Esophagus muscularis mucosa (tissue), 4 donors: Measurements from ENCODE around the gene GNAZ. TPM values are rescaled to one million over a fixed set of nuclear protein-coding genes. Genes with fewer than 3 reads are reported as not detected.

Experiments
- DNase-seq: peaks from one replicate; pipeline ENCODE4 v3.0.0-alpha.2; 2017; ENCODE audit errors: extremely low spot score
- H3K27ac ChIP-seq, 4 donors: fragments of 200-600 bp; sonication (generic); replicated peaks in 1 of 4; 1 replicate in 3 of 4; 2 replicates in 1 of 4; pipeline ENCODE4 v1.5.1; 2016 to 2019; ENCODE audit warnings: mild to moderate bottlenecking in 1 of 4
- H3K27me3 ChIP-seq, 4 donors: fragments of 200-600 bp; sonication (generic); one replicate each; pipeline versions ENCODE4 v1.5.1 to v1.6.0; 2016 to 2019
- H3K36me3 ChIP-seq, 4 donors: fragments of 200-600 bp; sonication (generic); one replicate each; pipeline ENCODE4 v1.5.1; 2016 to 2019
- H3K4me1 ChIP-seq, 4 donors: fragments of 200-600 bp; sonication (generic); one replicate each; pipeline ENCODE4 v1.5.1; 2016 to 2019
- H3K4me3 ChIP-seq, 4 donors: fragments of 200-600 bp; sonication (generic); 1 replicate in 2 of 4; 2 replicates in 2 of 4; pipeline ENCODE4 v1.5.1; 2016 to 2019; ENCODE audit warnings: mild to moderate bottlenecking in 4 of 4, moderate library complexity in 1 of 4
- H3K9me3 ChIP-seq, 4 donors: fragments of 200-600 bp; sonication (generic); 1 replicate in 3 of 4; 2 replicates in 1 of 4; pipeline ENCODE4 v1.5.1; 2016 to 2019
- EP300 ChIP-seq: sonication (generic); formaldehyde crosslinking; IDR thresholded peaks from one replicate; pipeline ENCODE4 v1.6.1; 2017; ENCODE audit warnings: antibody characterized with exemption
- POLR2A ChIP-seq: fragments of 450-650 bp; IDR thresholded peaks from one replicate; pipeline ENCODE4 v1.6.1; 2017; ENCODE audit warnings: antibody characterized with exemption, moderate library complexity, mild to moderate bottlenecking, low read depth
- POLR2AphosphoS5 ChIP-seq, 2 donors: sonication (generic); formaldehyde crosslinking; IDR thresholded peaks; one replicate each; pipeline ENCODE4 v1.6.1; 2017; ENCODE audit warnings: antibody characterized with exemption in 2 of 2
- WGBS: methylation state at CpG from one replicate; pipeline ENCODE4 v1.1.5; 2018; 5-methylcytosine and 5-hydroxymethylcytosine counted together
- intact Hi-C: fragments of 100-400 bp; cut with DNase I; formaldehyde crosslinking; loops from one replicate; pipeline ENCODE4 v1.15.1; 2023
- total RNA-seq, 4 donors: library from RNA; depleted of rRNA; stranded (reverse); fragments of >200 nt; gene quantifications; one replicate each; pipeline versions ENCODE4 v1.1.0 to v1.2.1, GENCODE V29; 2016
- TF ChIP-seq, protein P1 (sequence below), 3 experiments: fragments of 200-600 bp in 2 of 3; fragments of 450-650 bp in 1 of 3; sonication (generic) in 2 of 3; IDR thresholded peaks; one replicate each; pipeline ENCODE4 v1.5.1; 2017 to 2019; ENCODE audit warnings: antibody characterized with exemption in 3 of 3, mild to moderate bottlenecking in 2 of 3, moderate library complexity in 1 of 3

The GNAZ gene
- total RNA-seq, 4 donors from 2014 or later: 51.7 to 79.5 (median 64.6) TPM

DNA sequence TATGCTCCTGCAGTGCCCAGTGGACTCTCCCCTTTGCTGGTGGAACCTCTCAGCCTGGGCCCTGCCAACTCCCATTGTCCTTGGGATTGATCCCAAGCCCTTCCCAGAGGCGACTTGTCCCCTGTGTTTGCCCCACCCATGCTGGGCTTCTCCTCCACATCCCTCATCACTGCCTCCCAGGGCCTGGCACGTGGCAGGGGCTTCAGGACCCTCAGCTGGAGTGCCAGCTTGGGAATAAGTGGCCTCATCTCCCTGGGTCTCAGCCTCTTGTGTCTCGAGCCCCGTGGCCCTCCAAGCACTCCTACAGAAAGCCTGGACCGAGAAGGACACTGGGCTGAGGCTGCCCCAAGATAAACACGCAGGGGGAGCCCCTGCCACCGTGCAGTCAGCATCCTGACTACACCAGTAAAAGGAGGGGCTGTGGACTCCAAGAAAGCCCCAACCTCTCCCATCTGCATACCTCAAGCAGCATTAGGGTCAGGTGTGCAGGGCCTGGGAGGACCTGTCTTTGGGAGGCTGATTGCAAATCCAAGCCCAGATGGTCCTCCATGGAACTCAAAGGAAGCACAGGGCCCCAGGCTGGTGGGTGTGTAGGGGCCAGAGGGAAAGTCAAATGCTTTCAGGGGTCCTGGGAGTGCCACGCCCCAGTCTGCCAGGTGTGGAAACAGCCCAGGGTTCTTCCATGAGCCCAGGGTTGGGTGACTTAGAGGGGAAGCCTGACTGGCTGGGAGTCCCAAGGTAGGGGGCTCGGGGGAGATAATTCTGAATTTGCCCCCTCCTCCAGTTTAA lies 9.5 kb upstream of the GNAZ start:
- H3K27ac ChIP-seq: no peak overlapping the region
- peaks cover 0 to 12% (median 2%) of the 10 kb centered on the region in 4 donors for H3K9me3 ChIP-seq
- WGBS: 88% methylated on average over 9 of the region's 9 CpGs
- no peak overlapping the region for H3K4me3 ChIP-seq
- intact Hi-C loops: no loop called here
- H3K4me1 ChIP-seq: no peaks in the 10 kb centered on the region
- H3K36me3 ChIP-seq: no peaks in the 10 kb centered on the region
- no peaks in the 10 kb centered on the region for H3K27me3 ChIP-seq
- DNase-seq: peak; percentile 81
- no peak for TF ChIP-seq POLR2AphosphoS5 (IDR thresholded peaks at IDR 0.05)
- TF ChIP-seq POLR2A: no peak
- TF ChIP-seq, protein P1, sequence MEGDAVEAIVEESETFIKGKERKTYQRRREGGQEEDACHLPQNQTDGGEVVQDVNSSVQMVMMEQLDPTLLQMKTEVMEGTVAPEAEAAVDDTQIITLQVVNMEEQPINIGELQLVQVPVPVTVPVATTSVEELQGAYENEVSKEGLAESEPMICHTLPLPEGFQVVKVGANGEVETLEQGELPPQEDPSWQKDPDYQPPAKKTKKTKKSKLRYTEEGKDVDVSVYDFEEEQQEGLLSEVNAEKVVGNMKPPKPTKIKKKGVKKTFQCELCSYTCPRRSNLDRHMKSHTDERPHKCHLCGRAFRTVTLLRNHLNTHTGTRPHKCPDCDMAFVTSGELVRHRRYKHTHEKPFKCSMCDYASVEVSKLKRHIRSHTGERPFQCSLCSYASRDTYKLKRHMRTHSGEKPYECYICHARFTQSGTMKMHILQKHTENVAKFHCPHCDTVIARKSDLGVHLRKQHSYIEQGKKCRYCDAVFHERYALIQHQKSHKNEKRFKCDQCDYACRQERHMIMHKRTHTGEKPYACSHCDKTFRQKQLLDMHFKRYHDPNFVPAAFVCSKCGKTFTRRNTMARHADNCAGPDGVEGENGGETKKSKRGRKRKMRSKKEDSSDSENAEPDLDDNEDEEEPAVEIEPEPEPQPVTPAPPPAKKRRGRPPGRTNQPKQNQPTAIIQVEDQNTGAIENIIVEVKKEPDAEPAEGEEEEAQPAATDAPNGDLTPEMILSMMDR (IDR thresholded peaks at IDR 0.05): no peak
- TF ChIP-seq EP300: no peak

DNA sequence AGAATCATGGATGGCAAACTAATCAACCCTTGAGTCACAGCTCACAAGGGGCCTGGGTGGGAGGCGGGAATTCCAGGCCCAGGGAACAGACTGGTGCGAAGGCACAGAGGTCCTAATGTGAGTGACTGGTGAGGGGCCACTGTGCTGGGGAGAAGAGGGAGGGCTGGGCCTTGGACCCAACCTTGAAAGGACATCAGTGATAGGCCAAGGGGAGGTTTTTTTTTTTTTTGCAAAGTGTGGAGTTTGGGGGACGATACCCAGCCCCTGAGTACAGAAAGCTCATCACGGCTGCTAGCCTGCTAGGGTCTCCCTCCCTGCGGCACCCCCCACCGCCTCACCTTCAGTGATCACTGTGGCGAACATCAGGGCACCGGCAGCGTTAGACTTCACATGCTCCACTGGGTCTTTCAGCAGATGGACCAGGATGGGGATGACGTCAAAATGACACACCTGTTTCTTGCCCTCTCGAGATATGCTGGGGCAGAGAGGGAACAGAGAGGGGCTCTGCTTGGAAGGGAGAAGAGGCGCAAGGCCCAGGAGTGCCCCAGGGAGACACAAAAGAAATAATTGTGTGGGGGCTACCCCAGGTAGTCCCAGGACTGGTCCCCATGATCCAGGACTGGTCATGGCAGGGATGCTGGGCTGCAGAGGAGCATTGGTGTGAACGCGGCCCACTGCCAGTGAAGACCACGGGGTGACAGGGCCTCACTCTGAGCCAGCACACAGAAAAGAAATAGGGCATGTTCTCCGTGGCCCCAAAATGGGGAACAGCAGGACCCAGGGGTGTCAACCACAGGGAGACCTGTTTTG lies 8.6 kb upstream of the GNAZ start:
- H3K27me3 ChIP-seq: no peaks in the 10 kb centered on the region
- H3K4me1 ChIP-seq: no peaks in the 10 kb centered on the region
- no peak for TF ChIP-seq POLR2AphosphoS5 (IDR thresholded peaks at IDR 0.05)
- no peak for TF ChIP-seq POLR2A
- no peak for TF ChIP-seq EP300
- TF ChIP-seq, protein P1 (IDR thresholded peaks at IDR 0.05): no peak
- peak; percentile 64 for DNase-seq
- H3K36me3 ChIP-seq: no peaks in the 10 kb centered on the region
- intact Hi-C loops: no loop called here
- no peak overlapping the region for H3K27ac ChIP-seq
- H3K9me3 ChIP-seq: peaks cover 0 to 5% (median 0%) of the 10 kb centered on the region in 4 donors
- H3K4me3 ChIP-seq: no peak overlapping the region
- 90% methylated on average over 16 of the region's 16 CpGs for WGBS

DNA sequence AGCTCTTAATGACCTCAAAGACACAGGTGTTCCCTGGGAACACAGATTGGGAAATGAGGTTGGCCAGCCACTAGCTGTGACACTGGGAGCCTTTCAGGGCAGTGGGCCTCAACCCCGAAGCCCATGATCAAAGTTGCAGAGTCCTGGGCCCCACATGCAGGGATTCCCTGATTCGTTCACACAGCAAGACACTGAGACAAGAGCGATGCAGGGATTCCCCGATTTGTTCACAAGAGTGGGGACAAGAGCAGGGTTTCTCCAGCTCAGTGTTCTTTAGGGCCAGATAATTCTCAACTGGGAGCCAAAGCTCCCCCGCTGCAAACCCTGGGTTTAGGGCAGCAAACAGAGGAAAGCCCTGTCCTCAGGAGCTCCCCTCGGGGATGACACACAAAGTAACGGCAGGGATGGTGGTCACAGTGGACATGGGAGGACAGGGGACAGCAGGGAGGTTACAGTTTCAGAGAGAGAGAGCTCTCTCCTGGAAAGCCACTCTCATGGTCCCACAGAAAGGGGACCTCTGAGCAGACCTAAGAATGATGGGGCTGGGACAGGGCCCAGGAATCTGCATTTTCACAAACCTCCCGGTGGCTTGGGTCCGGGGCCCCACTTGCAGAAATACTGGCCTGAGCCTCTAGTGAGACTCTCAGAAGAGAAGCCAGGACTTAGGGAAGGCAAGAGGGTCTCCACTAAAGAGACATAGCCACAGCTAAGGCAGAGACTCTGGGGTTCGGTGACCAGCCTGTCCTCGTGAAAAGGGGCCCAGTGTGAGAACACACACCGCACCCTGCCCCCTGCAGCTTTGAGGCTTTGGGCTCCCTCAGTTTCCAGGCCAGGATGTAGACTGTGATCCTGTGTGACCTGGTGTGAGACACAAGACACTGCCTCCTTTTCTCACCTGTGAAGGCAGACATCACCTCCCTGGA lies 7.4 kb upstream of the GNAZ start:
- 94% methylated on average over 8 of the region's 12 CpGs for WGBS
- Histone ChIP-seq H3K27me3 (no peaks in the 10 kb centered on the region), H3K4me3 (no peak overlapping the region), H3K27ac (no peak overlapping the region), H3K4me1 (peaks cover 0 to 4% (median 0%) of the 10 kb centered on the region in 4 donors), H3K9me3 (no peaks in the 10 kb centered on the region), H3K36me3 (no peaks in the 10 kb centered on the region)
- intact Hi-C loops: no loop called here
- DNase-seq: peak; percentile 84
- TF ChIP-seq, protein P1 (IDR thresholded peaks at IDR 0.05): no peak
- TF ChIP-seq EP300 (no peak), POLR2AphosphoS5 (IDR thresholded peaks at IDR 0.05) (no peak), POLR2A (no peak)

DNA sequence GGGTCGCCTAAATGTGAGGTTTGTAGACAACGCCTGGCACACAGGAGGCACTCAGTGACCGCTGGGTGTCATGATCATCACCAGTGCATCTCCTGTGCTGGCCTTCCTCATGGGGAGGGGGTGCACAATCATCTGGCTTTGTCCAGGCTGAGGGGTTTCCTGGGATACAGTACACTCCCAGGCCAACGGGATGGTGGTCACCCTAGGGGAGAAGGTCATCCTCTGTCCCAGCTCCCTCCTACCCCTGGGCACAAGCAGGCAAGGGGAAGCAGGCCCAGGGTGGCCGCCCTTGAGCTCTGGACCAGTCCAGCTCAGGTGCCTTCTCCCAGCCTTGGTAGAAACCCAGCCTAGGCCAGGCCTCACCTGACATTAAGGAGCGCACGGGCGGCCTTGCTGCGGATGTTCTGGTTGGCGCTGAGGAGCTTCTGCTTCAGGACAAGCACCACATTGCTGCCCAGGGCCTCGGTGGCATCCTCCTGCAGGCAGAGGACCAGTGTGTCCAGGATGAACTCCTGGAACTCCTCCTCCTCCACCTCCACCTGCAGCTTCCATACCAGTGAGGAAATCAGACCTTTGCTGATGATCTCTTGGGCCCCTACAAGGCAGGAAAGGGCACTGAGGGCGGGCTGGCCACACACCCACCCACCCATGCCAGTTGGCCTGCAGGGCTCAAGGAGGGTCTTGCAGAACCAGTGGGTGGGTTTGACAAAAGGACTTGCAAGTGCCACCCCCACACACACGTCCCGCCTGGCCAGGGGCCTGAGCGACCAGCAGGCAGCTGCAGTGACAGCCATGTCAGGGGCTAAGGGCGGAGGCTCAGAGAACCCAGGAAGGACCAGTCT lies 6.6 kb upstream of the GNAZ start:
- intact Hi-C loops: no loop called here
- peaks cover 0 to 8% (median under 1%) of the 10 kb centered on the region in 4 donors for H3K4me1 ChIP-seq
- peak; percentile 90 for DNase-seq
- no peaks in the 10 kb centered on the region for H3K27me3 ChIP-seq
- WGBS: 88% methylated on average over 8 of the region's 16 CpGs
- no peaks in the 10 kb centered on the region for H3K9me3 ChIP-seq
- no peaks in the 10 kb centered on the region for H3K36me3 ChIP-seq
- no peak overlapping the region for H3K4me3 ChIP-seq
- no peak for TF ChIP-seq EP300
- TF ChIP-seq, protein P1 (IDR thresholded peaks at IDR 0.05): no peak
- TF ChIP-seq POLR2A: no peak
- TF ChIP-seq POLR2AphosphoS5 (IDR thresholded peaks at IDR 0.05): no peak
- no peak overlapping the region for H3K27ac ChIP-seq
